ENCODE measurements around the gene HEPHL1. TPM values are rescaled to one million over a fixed set of nuclear protein-coding genes. Genes with fewer than 3 reads are reported as not detected.
"Not testable (repeated sequence)": the region's sequence is repeated elsewhere in the genome, so short reads cannot be mapped to it uniquely, and the experiment has no call there.

The HEPHL1 gene
- total RNA-seq, 1 donor from 2014 or later = not detected

DNA sequence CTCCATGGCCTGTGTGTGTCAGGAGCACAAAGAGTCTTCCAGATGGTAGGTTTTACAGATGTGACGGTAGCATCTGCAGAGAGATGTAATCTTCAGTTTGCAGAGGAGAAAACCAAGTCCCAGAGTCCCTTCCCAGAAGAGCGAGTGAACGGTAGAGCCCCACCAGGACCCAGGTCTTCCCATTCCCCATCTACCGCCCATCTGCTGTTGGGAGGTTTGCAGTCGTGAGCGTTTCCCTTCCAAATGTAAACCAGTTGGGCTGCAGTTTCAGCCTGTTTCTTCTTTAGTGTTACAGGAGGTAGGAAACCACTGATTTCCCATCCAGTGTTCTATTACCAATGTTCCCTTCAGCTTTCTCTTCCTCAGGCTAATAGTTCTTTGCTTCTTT, 131.5 kb downstream of the HEPHL1 start:
- no peak overlapping the region for H3K4me3 Mint-ChIP-seq
- H3K4me1 Mint-ChIP-seq (ENCODE audit: low read depth) = peaks cover 57% of the 10 kb centered on the region
- peak overlapping the region; percentile 48 for H3K27ac Mint-ChIP-seq
- no peaks in the 10 kb centered on the region for H3K27me3 Mint-ChIP-seq (ENCODE audit: insufficient read depth)
- no peak for DNase-seq (ENCODE audit: low spot score)
- intact Hi-C loops (cut with micrococcal nuclease) = no loop called here
- peaks cover 21% of the 10 kb centered on the region for H3K36me3 Mint-ChIP-seq (ENCODE audit: low read depth)
- no peaks in the 10 kb centered on the region for H3K9me3 Mint-ChIP-seq

DNA sequence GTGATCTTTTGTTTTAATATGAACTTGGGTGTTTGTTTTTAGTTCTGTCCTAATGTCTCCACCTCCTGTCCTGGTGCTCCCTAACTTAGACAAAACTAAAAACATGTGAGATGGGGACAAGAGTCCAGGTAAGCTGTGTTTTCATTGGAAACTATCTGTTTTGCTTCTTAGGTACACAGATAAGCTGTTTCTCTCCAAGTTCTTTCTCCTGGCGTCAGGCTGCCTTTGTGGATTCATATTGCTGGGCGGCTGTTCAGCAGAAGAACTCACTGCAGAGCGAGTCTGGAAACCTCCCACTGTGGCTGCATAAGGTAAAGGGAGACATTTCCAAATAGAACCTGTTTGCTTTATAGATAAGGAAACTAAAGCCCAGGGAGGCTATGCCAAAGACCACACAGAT, 132.2 kb downstream of the HEPHL1 start:
- H3K4me1 Mint-ChIP-seq (ENCODE audit: low read depth) = peaks cover 50% of the 10 kb centered on the region
- intact Hi-C loops (cut with micrococcal nuclease) = no loop called here
- no peaks in the 10 kb centered on the region for H3K9me3 Mint-ChIP-seq
- no peak overlapping the region for H3K4me3 Mint-ChIP-seq
- no peak for DNase-seq (ENCODE audit: low spot score)
- H3K36me3 Mint-ChIP-seq (ENCODE audit: low read depth) = peaks cover 25% of the 10 kb centered on the region
- H3K27ac Mint-ChIP-seq = no peak overlapping the region
- H3K27me3 Mint-ChIP-seq (ENCODE audit: insufficient read depth) = no peaks in the 10 kb centered on the region

DNA sequence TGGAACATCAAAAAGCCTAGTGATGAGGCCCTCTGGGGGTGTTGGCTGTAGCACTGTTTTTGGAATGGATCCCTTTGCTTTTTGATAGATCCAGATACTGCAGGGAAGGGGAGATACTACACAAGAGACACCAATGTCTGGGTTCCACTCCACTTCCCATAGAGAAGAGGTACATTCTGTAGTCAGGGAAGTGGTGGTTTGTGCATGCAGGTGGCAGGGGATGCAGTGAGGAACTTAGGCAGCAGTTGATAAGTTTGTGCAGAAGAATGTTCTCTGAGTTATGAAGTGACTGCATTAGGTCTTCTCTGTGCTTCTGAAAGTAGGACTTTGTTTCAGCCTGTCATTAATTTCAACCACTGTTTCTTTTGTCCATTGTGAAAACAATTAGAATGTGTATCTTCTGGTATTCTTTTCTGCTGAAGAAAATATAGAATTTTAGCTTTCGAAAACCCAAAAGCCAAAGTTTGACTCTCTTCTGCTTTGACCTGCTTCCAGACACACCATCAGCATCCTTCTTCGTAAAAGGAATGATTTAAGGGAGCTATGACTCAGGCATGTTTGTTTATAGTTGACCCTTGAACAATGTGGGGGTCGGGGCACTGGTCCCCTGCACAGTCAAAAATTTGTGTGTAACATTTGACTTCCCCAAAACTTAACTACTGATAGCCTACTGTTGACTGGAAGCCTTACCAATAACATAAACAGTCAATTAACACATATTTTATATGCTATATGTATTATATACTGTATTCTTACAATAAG, 133.1 kb downstream of the HEPHL1 start:
- Mint-ChIP-seq H3K9me3 (peaks cover under 1% of the 10 kb centered on the region), H3K27ac (no peak overlapping the region), H3K4me1 (ENCODE audit: low read depth) (peaks cover 41% of the 10 kb centered on the region), H3K4me3 (no peak overlapping the region), H3K27me3 (ENCODE audit: insufficient read depth) (no peaks in the 10 kb centered on the region), H3K36me3 (ENCODE audit: low read depth) (peaks cover 25% of the 10 kb centered on the region)
- intact Hi-C loops (cut with micrococcal nuclease) = no loop called here
- no peak for DNase-seq (ENCODE audit: low spot score)

DNA sequence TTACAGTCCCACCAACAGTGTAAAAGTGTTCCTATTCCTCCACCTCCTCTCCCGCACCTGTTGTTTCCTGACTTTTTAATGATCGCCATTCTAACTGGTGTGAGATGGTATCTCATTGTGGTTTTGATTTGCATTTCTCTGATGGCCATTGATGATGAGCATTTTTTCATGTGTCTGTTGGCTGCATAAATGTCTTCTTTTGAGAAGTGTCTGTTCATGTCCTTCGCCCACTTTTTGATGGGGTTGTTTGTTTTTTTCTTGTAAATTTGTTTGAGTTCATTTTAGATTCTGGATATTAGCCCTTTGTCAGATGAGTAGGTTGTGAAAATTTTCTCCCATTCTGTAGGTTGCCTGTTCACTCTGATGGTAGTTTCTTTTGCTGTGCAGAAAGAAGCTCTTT, 136.2 kb downstream of the HEPHL1 start:
- H3K4me3 Mint-ChIP-seq; H3K27me3 Mint-ChIP-seq (ENCODE audit: insufficient read depth); intact Hi-C loops (cut with micrococcal nuclease); H3K4me1 Mint-ChIP-seq (ENCODE audit: low read depth); DNase-seq (ENCODE audit: low spot score); H3K27ac Mint-ChIP-seq; H3K9me3 Mint-ChIP-seq: not testable (repeated sequence)
- peaks cover 23% of the 10 kb centered on the region for H3K36me3 Mint-ChIP-seq (ENCODE audit: low read depth)

Other genes starting within 250 kb of the HEPHL1 start
- gene MED17, start 237.1 kb upstream of the HEPHL1 start, total RNA-seq = 55.8 and 59.4 TPM in 2 replicates
- not detected in 2 replicates for gene VSTM5, start 170.7 kb upstream of the HEPHL1 start, total RNA-seq
- gene PANX1, start 107.5 kb downstream of the HEPHL1 start, total RNA-seq = 20.8 and 21.9 TPM in 2 replicates

Measured in activated T-helper 1 cell treated with anti-CD3 and anti-CD28 coated beads, Interleukin-12 subunit alpha, Interleukin-12 subunit beta, Interleukin-2, Interleukin-4 antibody, amounts not matched to agents 30 ng/mL and 10 ng/mL and 1 ng/mL, durations not matched to agents 14 hours and 24 hours and 36 hours (primary cell).